Calu3 (cell line): Measurements from ENCODE around the gene PPP1R36. TPM values are rescaled to one million over a fixed set of nuclear protein-coding genes. Genes with fewer than 3 reads are reported as not detected.

Experiments used
- BruUV-seq: library from RNA; stranded (reverse); fragments of 400-500 nt; replicated peaks from 2 replicates; lab custom pipeline; 2021; lab: Mats Ljungman, UMichigan
- CTCF ChIA-PET: fragments of 300-600 bp; sonication (Branson Sonifier 250); formaldehyde crosslinking; loops from one replicate; lab custom pipeline; 2022; ENCODE audit warnings: antibody characterized with exemption; lab: Charles Lee
- DNase-seq: peaks from one replicate; pipeline ENCODE4 v3.0.0; 2022
- H3K27ac Mint-ChIP-seq: one replicate; pipeline ENCODE4 v1.8.0; 2022; ENCODE audit warnings: mixed read lengths; ENCODE audit not compliant: unreplicated experiment
- H3K27me3 Mint-ChIP-seq: one replicate; pipeline ENCODE4 v1.8.0; 2022; ENCODE audit warnings: mixed read lengths; ENCODE audit not compliant: unreplicated experiment
- H3K36me3 Mint-ChIP-seq: one replicate; pipeline ENCODE4 v1.8.0; 2022; ENCODE audit warnings: mild to moderate bottlenecking, moderate library complexity, mixed read lengths; ENCODE audit not compliant: insufficient read depth, unreplicated experiment
- H3K4me1 Mint-ChIP-seq: one replicate; pipeline ENCODE4 v1.8.0; 2022; ENCODE audit warnings: mild to moderate bottlenecking, low read depth, mixed read lengths; ENCODE audit not compliant: unreplicated experiment
- H3K4me3 Mint-ChIP-seq: one replicate; pipeline ENCODE4 v1.8.0; 2022; ENCODE audit warnings: mild to moderate bottlenecking, low read depth, moderate library complexity, mixed read lengths; ENCODE audit not compliant: unreplicated experiment
- H3K9me3 Mint-ChIP-seq: one replicate; pipeline ENCODE4 v1.8.0; 2022; ENCODE audit warnings: low read depth, mixed read lengths; ENCODE audit not compliant: unreplicated experiment
- intact Hi-C: fragments of 100-400 bp; cut with micrococcal nuclease; formaldehyde crosslinking; loops from one replicate; pipeline ENCODE4 v1.10.0; 2022; ENCODE audit not compliant: unreplicated experiment
- total RNA-seq: library from RNA; stranded (reverse); gene quantifications from 2 replicates; pipeline ENCODE4 v1.2.3, GENCODE V29; 2022
- TF ChIP-seq, protein P1 (sequence below): fragments of 200-600 bp; IDR thresholded peaks from one replicate; pipeline ENCODE4 v1.8.0; 2022; ENCODE audit warnings: antibody characterized with exemption; ENCODE audit not compliant: unreplicated experiment

PPP1R36 gene
- total RNA-seq, 1 experiment from 2014 or later, result 0.40 TPM

GRCh38 chr14:64504897-64505794 lies 44.6 kb upstream of the PPP1R36 start:
- CTCF ChIA-PET, result no interaction called here
- H3K27me3 Mint-ChIP-seq, result no peaks in the 10 kb centered on the region
- peak overlapping the region; percentile 99 for H3K27ac Mint-ChIP-seq
- peak overlapping the region; percentile 82 for H3K4me3 Mint-ChIP-seq
- BruUV-seq, result no TSS peak
- TF ChIP-seq, protein P1, sequence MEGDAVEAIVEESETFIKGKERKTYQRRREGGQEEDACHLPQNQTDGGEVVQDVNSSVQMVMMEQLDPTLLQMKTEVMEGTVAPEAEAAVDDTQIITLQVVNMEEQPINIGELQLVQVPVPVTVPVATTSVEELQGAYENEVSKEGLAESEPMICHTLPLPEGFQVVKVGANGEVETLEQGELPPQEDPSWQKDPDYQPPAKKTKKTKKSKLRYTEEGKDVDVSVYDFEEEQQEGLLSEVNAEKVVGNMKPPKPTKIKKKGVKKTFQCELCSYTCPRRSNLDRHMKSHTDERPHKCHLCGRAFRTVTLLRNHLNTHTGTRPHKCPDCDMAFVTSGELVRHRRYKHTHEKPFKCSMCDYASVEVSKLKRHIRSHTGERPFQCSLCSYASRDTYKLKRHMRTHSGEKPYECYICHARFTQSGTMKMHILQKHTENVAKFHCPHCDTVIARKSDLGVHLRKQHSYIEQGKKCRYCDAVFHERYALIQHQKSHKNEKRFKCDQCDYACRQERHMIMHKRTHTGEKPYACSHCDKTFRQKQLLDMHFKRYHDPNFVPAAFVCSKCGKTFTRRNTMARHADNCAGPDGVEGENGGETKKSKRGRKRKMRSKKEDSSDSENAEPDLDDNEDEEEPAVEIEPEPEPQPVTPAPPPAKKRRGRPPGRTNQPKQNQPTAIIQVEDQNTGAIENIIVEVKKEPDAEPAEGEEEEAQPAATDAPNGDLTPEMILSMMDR, result no peak
- H3K36me3 Mint-ChIP-seq, result peaks cover 58% of the 10 kb centered on the region
- intact Hi-C loops, result no loop called here
- DNase-seq, result peak; percentile 85
- peaks cover 31% of the 10 kb centered on the region for H3K4me1 Mint-ChIP-seq
- no peaks in the 10 kb centered on the region for H3K9me3 Mint-ChIP-seq

- H3K27me3 Mint-ChIP-seq, result no peaks in the 10 kb centered on the region
- BruUV-seq, result no TSS peak
These were observed 43.0 kb upstream of the PPP1R36 start for GRCh38 chr14:64506721-64507120.

DNA sequence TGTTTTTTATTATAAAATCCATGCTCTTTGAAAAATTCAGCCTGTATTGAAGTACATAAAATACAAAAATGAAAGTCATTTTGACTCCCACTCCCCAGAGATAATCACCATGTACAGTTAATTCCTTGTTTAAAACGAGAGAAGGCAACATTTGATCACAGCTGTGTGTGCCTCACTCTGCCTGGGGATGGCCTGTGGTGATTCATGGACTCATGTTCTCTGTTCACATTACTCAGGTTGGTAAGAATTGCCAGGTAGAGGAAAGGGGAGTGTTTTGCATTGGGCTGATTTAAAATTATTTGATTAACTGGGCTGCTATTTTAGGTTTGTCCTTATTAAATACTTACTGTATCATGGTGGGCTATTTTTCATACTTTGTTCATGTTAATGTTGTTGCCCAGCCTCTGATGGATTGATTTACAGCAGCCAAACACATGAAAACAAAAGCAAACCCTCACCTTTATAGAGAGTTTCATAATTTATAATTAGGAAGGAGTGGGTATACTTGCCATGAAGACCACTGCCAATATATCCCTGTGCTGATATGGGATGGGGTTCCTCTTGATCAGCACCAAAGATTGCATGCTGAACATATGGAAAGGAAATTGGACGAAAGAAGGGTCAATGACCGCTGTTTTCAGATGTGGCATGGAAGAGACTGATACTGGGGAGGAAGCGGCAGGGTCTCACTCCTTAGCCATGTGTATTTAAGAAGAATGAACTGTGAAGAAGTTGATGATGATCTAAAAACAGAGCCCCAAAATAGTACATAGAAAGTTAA lies 42.2 kb upstream of the PPP1R36 start:
- DNase-seq, result peak; percentile 14
- Mint-ChIP-seq H3K27ac (peak overlapping the region; percentile 27), H3K9me3 (no peaks in the 10 kb centered on the region), H3K4me3 (peak overlapping the region; percentile 82), H3K27me3 (no peaks in the 10 kb centered on the region), H3K36me3 (peaks cover 48% of the 10 kb centered on the region), H3K4me1 (peaks cover 39% of the 10 kb centered on the region)
- no TSS peak for BruUV-seq
- TF ChIP-seq, protein P1, result no peak
- intact Hi-C loops, result no loop called here
- CTCF ChIA-PET, result no interaction called here

More at GRCh38 chr14:64506721-64507120, 43.0 kb upstream of the PPP1R36 start:
- H3K4me1 Mint-ChIP-seq, result peaks cover 39% of the 10 kb centered on the region
- H3K9me3 Mint-ChIP-seq, result no peaks in the 10 kb centered on the region
- peak overlapping the region; percentile 82 for H3K4me3 Mint-ChIP-seq
- TF ChIP-seq, protein P1, result no peak
- CTCF ChIA-PET, result no interaction called here
- DNase-seq, result no peak
- intact Hi-C loops, result no loop called here
- H3K36me3 Mint-ChIP-seq, result peaks cover 56% of the 10 kb centered on the region
- peak overlapping the region; percentile 27 for H3K27ac Mint-ChIP-seq

GRCh38 chr14:64508215-64508776 lies 41.5 kb upstream of the PPP1R36 start:
- Mint-ChIP-seq H3K36me3 (peaks cover 41% of the 10 kb centered on the region), H3K4me3 (no peak overlapping the region), H3K4me1 (peaks cover 39% of the 10 kb centered on the region), H3K27ac (no peak overlapping the region), H3K9me3 (no peaks in the 10 kb centered on the region), H3K27me3 (no peaks in the 10 kb centered on the region)
- TF ChIP-seq, protein P1, result no peak
- intact Hi-C loops, result no loop called here
- no TSS peak for BruUV-seq
- CTCF ChIA-PET, result no interaction called here
- DNase-seq, result no peak
